GM12878 (cell line): Measurements from ENCODE around the gene VEGFD.

Experiments
- BACH1 ChIP-seq: fragments of 450-650 bp; IDR thresholded peaks from 2 replicates; pipeline ENCODE4 v1.6.1; 2017; ENCODE audit warnings: mild to moderate bottlenecking, borderline replicate concordance
- CREM ChIP-seq: IDR thresholded peaks from 2 replicates; pipeline ENCODE4 v1.6.1; 2014; ENCODE audit warnings: antibody characterized with exemption, low read depth
- CTCF ChIP-seq, 3 experiments: IDR thresholded peaks in 2 of 3; conservative IDR thresholded peaks in 1 of 3; 2 replicates each; pipeline ENCODE4 v1.5.1; 2011; ENCODE audit warnings: low read depth in 3 of 3, low read length in 3 of 3, mild to moderate bottlenecking in 3 of 3, control low read depth in 2 of 3, moderate library complexity in 2 of 3, inconsistent platforms in 1 of 3, mixed read lengths in 1 of 3; ENCODE audit not compliant: control insufficient read depth in 2 of 3, insufficient read depth in 1 of 3; ENCODE audit errors: extremely low read depth in 1 of 3
- GABPA ChIP-seq: IDR thresholded peaks from 2 replicates; pipeline ENCODE4 v1.6.1; 2014; ENCODE audit warnings: antibody characterized with exemption, low read depth, mild to moderate bottlenecking, inconsistent platforms
- PBX3 ChIP-seq: IDR thresholded peaks from 2 replicates; pipeline ENCODE4 v1.6.1; 2011; ENCODE audit warnings: mild to moderate bottlenecking, low read depth, low read length, moderate library complexity; ENCODE audit not compliant: insufficient replicate concordance
- POLR2A ChIP-seq: IDR thresholded peaks from 2 replicates; pipeline ENCODE4 v1.6.1; 2011; ENCODE audit warnings: low read depth, mild to moderate bottlenecking, low read length
- RFX5 ChIP-seq: IDR thresholded peaks from 2 replicates; pipeline ENCODE4 v1.6.1; 2011; ENCODE audit warnings: low read depth, low read length, improper control_type of control experiment
- SMAD1 ChIP-seq: fragments of 450-650 bp; IDR thresholded peaks from 2 replicates; pipeline ENCODE4 v1.6.1; 2018; ENCODE audit warnings: mild to moderate bottlenecking, low read depth; ENCODE audit not compliant: partially characterized antibody
- USF1 ChIP-seq: IDR thresholded peaks from 2 replicates; pipeline ENCODE4 v1.6.1; 2011; ENCODE audit warnings: borderline replicate concordance, low read depth, mild to moderate bottlenecking, moderate library complexity, mixed read lengths, low read length; ENCODE audit not compliant: insufficient read depth; ENCODE audit errors: extremely low read length
- TF ChIP-seq, protein P1 (sequence below): IDR thresholded peaks from 2 replicates; pipeline ENCODE4 v1.6.1; 2012; ENCODE audit warnings: low read depth, low read length, improper control_type of control experiment

DNA sequence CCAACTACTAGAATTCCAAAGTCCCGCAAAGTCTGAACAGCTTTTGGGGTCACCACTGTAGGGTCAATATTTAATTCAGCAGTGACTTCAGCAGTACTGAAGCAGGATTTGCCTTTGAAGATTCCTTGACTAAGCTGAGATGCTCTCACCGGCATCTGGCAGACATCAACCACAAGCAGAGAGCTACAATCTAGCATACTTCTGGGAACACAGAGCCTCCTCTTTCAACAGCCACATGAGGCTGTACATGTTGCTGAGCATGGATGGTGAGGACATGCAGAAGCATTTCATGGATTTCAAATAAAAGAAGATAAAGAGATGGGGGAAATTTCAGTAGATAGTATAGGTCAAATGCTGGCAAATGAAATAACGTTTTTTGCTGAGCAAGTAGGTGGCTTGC, 62.1 kb downstream of the VEGFD start:
- TF ChIP-seq PBX3 (no peak), GABPA (no peak), CTCF (IDR thresholded peaks at IDR 0.05 in 2 of 3, conservative IDR thresholded peaks at IDR 0.05 in 1 of 3; ENCODE audit: control insufficient read depth in 2 of 3, extremely low read depth in 1 of 3, insufficient read depth in 1 of 3, low read depth in 3 of 3, low read length in 3 of 3) (no peak), CREM (no peak), USF1 (no peak), RFX5 (no peak), BACH1 (no peak), SMAD1 (no peak), POLR2A (no peak)
- TF ChIP-seq, protein P1, sequence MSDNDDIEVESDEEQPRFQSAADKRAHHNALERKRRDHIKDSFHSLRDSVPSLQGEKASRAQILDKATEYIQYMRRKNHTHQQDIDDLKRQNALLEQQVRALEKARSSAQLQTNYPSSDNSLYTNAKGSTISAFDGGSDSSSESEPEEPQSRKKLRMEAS, result no peak
